HuH-7.5 (cell line): ENCODE results near the gene EID2B.

Source experiments
- DNase-seq: peaks from one replicate; pipeline ENCODE4 v3.0.0; 2011; ENCODE audit warnings: low spot score

EID2B gene

GRCh38 chr19:39532233-39533002, at the start of gene EID2B:
TSS of gene EID2B (minus strand) at chr19:39532852. CDS start at chr19:39532802, 50 bp downstream.
- DNase-seq, result peak; percentile 94

- DNase-seq, result no peak
These were observed 49.8 kb upstream of the EID2B start for GRCh38 chr19:39582442-39582841.

- no peak for DNase-seq
These were observed 36.0 kb upstream of the EID2B start for GRCh38 chr19:39568604-39569003.

GRCh38 chr19:39566064-39566463, 33.4 kb upstream of the EID2B start:
- DNase-seq, result no peak

GRCh38 chr19:39563408-39563807, 30.8 kb upstream of the EID2B start:
- DNase-seq, result no peak

- DNase-seq, result no peak
These were observed 26.0 kb upstream of the EID2B start for GRCh38 chr19:39558624-39559117.

GRCh38 chr19:39557811-39558623, 25.4 kb upstream of the EID2B start:
- DNase-seq, result no peak

DNA sequence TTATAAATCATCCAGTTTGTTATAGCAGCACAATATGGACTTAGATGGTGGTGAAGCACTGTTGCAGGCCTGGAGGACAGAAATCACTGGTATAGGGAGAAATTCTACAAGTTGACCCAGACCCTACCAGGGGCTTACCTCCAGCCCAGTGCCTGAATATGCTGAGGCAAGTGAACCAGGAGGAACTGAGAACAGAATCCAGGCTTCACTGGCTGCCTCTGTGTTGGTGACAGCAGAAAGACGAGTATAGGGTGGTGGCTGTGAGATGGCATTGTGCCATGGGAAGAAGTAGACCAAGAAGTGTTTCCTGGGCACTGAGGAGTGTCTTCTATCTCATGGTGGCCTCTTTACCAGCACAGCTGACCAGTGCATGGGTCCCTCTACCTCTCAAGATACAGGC, 23.2 kb upstream of the EID2B start:
- no peak for DNase-seq

DNA sequence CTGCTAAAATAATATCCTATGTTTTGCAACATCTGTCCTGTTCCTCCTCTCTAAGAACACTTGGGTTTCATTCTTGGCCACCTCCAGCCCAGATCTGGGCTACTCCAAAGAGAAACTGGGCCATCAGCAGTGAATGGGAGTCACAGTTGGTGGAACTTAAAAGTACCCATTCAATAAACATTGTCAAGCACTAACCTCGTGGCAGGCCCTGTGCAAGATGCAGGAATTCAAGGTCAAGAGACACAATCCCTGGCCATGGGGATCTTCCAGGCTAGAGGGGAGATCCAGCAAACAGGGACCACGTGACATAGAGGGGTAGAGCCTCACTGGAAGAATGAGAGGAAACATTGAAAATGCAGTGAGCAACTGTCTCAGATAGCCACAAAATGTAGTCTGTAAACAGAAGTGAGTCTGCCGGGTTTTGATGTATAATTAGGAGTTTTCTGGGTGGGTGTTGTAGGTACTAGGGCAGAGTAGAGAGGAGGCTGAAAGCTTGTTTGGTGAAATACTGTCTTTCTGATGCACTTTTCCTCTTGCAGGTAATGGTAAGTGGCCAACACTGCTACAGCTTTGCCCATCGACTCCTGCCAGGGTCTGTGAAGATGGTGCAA, 22.2 kb upstream of the EID2B start:
- no peak for DNase-seq

GRCh38 chr19:39553082-39553652, 20.5 kb upstream of the EID2B start:
- DNase-seq, result no peak

GRCh38 chr19:39550197-39550596, 17.5 kb upstream of the EID2B start:
- DNase-seq, result no peak

GRCh38 chr19:39546599-39546998, 13.9 kb upstream of the EID2B start:
- DNase-seq, result no peak

DNA sequence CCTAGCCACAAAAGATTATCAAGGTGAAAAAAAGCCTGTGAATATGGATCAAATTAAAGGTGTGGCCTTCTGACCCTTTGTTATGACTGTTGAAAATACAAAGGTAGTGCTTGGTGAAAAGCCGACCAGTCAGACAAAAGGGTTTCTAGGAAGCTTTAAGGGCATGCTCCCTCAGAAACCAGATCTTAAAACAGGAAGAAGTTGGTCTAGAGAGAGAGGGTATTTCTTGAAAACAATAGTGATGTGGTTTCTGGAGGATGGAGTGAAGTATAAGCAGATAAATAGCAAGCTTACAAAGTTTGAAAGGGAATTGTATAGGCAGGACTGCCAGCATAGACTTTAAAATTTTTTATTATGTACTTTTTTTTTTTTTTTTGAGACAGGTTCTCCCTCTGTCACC, 12.3 kb upstream of the EID2B start:
- DNase-seq, result no peak

- no peak for DNase-seq
These were observed 11.7 kb upstream of the EID2B start for GRCh38 chr19:39544226-39544903.

- no peak for DNase-seq
These were observed 10.8 kb upstream of the EID2B start for GRCh38 chr19:39543477-39543857.

GRCh38 chr19:39542206-39542605, 9.6 kb upstream of the EID2B start:
- DNase-seq, result no peak

- no peak for DNase-seq
These were observed 7.7 kb upstream of the EID2B start for GRCh38 chr19:39540333-39540673.

DNA sequence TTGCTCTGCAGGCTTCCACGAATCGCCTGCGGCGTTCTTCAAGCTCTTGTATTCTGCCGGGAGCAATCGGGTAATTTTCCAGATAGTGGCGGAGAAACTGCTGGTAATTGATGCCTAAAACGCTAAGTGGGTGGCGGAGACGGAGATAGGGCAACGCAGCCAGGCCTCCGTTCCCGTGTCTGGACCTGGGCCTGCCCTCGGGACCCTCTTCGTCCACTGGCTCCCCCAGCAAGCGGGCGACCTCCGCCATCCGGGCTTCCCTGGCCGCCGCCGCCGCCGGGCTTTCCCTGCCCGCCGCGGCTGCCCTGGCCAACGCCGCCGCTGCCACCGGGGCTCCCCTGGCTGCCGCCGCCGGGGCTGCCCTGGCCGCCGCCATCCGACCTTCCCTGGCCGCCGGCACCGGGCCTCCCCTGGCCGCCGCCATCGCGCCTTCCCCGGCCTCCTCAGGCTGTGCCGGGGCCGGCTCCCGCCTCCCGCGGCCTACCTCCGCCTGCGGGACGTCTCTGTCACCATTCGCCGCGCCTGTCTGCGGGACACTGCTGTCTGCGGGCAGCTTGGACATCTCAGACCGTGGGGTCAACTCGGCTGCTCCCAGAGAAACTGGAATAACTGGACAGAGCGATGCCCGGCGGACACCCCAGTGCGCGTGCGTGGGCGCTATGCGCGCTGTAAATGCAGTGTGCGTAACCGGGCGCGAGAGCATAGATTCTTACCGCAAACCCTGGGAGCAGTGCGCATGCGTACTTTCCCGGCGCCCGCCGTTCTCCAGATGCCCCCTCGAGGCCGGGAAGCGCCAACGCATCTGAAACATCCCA, 7.1 kb upstream of the EID2B start, which contains the start of gene EID2:
Gene EID2, minus strand, starts transcription at position 644 of the 815 bp plus-strand sequence. Its CDS starts 82 bp downstream, at position 562.
- peak; percentile 95 for DNase-seq

DNA sequence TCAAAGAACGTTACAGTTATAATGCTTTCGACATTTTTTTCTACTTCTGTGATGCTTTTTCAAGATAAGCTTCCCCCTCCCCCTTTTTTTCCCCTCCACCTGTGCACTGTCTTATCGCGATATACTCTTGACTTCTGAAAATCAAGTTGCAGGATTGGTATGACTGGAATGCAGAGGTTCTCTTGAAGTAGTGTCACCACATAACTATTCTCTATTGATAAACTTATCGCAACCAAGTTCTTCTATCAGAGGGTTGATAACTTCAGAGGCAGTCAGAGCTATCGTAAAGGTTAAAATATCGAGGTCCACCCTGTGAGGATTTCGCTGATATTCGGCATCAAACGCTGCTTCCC, 6.5 kb upstream of the EID2B start:
- DNase-seq, result peak; percentile 60

- DNase-seq, result no peak
These were observed 1.1 kb upstream of the EID2B start for GRCh38 chr19:39533791-39534190.

GRCh38 chr19:39533003-39533512, 406 bp upstream of the EID2B start:
- no peak for DNase-seq
